HG03108 (cell line): ENCODE data around the gene PRKAR2B.
"Not testable (repeated sequence)": the region's sequence is repeated elsewhere in the genome, so short reads cannot be mapped to it uniquely, and the experiment has no call there.

Experiments used
- ATAC-seq: cut with Tn5 transposase; IDR thresholded peaks from one replicate; pipeline ENCODE4 v1.9.1; 2021; ENCODE audit warnings: moderate library complexity; ENCODE audit not compliant: unreplicated experiment

PRKAR2B gene

DNA sequence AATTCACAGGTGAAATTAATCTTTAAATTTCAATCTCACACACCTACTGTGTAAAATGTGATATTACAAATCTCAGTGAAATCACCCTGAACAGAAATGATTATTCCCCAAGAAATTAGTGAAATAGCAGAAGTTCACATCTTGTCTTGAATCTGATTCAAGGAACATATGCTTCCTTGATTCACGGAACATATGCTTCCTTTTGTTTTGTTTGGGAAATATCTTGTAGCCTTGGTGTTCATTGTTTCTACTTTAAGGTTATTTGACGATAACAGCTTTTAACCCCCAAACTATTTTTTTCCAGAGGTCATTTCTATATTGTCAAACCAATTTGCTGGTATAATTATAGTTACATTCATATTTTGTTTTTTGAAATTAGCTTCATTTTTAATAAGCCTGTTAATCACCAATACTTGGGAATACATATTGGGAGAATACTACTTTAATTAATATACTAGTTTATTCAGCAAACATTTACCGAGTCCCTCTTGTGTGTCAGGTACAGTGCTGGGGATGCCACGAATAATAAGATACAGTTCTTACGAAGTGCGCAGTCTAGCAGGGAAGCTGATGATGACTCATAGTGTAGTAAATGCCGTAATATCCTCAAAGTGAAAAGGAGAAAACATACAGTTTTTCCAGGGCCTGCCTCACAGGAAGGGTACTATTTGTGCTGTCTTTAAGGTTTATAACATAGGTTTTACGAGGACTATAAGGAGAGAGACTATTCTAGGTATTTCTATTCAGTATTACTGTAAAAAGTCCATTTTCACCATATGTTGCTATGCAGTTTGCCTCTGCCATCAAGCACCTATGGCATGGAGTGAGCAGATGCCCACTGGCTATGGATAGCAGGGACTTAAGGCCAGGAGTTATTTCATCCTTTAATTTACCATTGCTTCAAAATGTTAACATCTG lies 32.5 kb downstream of the PRKAR2B start:
- no peak for ATAC-seq

DNA sequence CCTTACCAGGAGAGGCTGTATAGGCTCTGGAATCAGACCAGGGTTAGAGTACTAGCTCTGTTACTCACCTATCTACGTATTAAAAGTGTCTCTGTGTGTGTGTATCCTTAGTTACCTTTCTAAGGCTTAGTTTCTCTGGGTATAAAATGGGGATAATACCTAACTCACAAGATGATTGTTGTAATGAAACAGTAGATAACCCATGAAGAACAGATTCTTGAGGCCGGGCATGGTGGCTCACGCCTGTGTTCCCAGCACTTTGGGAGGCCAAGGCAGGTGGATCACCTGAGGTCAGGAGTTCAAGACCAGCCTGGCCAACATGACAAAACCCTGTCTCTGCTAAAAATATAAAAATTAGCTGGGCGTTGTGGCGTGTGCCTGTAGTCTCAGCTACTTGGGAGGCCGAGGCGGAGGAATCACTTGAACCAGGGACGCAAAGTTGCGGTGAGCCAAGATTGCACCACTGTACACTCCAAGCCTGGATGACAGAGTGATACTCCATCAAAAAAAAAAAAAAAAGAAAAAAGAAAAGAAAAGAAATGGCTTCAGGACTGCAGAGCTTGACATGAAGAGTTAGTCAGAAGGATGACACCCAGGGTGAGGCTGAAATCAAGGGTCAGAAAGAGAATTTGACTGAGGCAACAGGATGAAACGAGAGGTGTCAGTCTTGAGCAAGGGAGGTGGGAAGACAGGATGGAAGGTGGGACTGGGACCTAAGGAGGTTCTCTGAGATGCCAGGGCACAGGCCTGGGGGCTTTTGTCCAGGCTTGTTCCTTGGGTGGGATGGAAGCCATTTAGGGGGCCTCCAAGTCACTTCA lies 33.4 kb downstream of the PRKAR2B start:
- no peak for ATAC-seq

DNA sequence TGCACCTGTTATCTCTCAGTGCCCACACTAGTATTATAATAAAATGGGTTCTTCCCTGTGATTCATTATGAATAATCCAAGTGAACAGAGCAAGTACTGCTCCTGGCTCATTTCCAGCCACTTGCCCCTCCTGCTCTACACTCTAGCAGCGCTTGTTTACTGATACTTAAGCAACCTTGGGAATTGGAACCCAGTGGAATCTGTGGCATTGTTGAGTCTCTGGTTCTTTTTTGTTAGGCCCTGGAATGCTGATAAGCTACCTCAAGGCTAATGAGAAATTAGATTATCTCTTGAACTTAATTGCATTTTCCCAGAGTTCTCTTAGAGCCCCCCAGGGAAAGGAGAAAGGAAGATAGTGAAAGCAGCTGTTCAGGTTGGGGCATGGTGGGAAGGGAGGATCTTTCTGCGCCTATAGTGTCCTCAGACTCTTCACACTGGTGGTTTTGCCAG lies 34.0 kb downstream of the PRKAR2B start:
- ATAC-seq = no peak

DNA sequence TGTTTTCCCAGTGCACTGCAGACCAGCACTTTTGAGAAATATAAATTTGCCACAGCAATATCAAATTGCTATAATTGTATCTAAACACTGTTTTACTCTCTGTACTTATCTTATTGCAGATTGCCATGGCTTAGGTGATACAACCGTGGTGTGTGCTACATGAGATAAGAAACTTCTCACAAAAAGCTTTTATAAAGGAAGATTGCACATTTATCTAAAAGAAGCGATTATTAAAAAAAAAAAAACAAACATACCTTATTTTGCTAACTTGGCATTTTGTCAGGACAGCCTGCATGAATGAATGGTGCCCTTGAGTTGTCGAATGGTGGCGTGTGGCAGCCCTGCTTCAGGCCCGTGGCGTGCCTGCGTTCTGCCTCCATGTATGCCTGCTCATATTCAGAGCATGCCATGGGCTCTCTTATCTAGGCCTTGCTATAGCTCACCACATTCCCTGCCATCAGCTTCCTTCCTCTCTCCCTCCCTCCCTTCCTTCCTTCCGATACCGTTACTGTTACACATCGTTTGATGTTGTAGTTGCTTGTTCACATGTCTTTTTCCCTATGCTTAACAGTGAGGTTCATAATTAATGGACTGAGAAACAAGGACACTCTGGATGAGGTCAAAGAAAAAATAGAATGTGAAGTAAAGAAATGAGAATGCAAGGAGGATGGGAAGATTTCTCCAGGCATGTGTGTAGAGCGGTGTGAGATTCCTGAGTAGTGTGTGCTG lies 34.9 kb downstream of the PRKAR2B start:
- ATAC-seq = no peak

DNA sequence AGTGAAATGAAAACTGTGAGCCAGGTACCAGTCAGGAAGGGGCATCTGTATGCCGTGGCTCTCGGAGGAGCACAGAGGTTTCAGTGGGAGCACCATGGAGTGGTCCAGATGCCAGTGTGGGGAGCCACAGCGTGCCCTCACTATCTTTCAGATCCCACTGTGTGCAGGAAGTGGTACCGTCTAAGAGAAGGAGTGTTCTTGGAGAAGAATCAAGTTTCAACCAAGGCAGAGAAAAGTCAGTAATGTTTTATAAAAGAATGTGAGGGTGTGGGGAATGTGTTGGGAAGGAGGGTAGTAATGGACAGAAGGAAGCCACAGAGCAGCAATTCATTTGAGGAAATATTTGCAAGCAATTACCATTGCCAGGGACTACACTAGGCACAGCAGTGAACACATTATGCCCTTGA lies 35.6 kb downstream of the PRKAR2B start:
- no peak for ATAC-seq

DNA sequence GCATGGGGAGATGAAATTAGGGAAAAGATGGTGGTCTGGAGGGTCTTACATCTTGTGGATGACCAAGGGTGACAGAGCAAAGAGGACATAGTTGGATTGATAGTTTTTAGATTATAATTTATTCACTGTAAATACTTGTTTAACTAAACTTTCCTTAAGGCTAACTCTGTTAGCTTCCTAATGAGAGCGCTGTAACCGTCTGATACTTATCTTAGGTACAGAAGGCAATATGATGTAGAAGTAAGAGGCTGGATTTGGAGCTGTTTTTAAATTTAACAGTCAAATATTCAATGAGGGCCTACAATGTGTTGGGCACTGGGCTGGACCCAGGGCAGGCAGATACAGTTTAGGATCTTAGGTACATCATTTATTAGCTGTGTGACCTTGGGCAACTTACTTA lies 36.0 kb downstream of the PRKAR2B start:
- ATAC-seq = no peak

DNA sequence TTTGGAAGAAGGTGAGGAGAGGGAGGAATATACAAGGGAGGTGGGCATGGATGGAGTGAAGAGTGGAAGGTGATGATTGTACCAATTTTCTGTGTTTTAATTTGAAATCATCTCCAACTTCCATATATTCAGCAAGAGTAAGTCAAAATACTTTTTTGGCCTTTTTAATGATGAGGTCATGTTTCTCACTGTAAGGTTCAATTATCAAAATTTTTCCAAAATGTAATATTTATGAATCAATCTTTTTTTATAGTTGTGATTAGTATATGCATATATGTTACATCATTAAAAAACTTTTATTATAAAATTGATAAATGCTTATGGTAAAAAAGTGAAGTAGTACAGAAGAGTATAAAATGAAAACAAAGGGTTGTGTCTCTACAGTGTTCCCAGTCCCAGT lies 40.7 kb downstream of the PRKAR2B start:
- no peak for ATAC-seq

DNA sequence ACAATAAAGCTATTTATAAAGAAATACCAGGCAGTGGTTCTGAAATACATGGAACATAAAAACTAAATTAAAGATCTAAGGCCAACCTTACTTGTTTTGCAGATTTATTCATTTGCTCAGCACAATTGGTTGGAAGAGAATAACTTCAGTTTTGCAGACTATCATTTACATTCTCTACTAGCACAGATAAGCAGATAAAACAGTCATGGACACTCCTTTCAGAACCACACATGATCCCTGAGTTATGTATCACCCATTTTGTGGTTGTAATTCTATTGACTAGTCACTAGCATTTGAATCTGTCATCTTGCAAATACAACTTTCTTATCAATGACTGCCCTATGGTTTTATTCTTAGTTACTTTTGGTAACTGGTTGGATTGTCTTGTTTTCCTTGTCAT lies 45.1 kb downstream of the PRKAR2B start:
- no peak for ATAC-seq

DNA sequence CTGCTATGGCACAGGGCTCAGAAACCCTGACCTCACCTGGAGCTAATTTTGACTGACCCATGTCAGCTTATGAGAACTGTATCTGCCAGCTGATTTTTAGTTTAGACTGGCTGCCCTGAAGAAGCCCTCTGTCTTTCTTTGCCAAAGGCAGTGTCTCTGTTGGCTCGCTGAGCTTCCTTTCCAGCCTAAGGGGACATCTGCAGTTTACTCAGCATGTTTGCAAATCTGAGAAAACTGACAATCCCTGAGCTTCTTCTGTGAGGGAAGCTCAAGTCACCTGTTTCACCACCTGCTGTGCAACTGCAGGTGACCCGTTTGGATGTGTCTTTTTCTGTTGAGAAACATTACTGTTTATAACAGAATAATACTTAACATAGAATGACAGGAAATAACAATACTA lies 46.0 kb downstream of the PRKAR2B start:
- no peak for ATAC-seq

DNA sequence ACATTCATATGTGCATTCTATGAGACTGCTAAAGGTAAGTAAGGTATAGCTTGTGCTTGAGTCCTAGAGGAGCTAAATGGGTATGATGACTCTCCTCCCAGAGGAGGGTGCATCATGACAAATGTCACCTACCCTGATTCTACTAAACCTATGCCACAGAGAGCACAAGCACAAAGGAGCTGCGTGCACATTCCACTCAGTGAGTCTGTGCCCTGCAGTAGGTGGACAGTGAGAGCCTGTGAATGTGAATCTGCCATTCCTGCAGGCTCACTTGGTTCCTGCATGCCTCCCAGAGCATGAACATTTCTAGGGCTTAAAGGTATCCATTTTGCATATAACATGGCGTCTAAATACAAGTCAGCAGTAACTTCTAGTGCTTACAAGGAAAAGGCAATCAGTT lies 46.8 kb downstream of the PRKAR2B start:
- no peak for ATAC-seq

DNA sequence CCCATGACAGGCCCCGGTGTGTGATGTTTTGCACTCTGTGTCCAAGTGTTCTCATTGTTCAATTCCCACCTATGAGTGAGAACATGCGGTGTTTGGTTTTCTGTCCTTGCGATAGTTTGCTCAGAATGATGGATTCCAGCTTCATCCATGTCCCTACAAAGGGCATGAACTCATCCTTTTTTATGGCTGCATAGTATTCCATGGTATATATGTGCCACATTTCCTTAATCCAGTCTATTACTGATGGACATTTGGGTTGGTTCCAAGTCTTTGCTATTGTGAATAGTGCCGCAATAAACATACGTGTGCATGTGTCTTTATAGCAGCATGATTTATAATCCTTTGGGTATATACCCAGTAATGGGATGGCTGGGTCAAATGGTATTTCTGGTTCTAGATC lies 49.2 kb downstream of the PRKAR2B start:
- ATAC-seq = not testable (repeated sequence)

DNA sequence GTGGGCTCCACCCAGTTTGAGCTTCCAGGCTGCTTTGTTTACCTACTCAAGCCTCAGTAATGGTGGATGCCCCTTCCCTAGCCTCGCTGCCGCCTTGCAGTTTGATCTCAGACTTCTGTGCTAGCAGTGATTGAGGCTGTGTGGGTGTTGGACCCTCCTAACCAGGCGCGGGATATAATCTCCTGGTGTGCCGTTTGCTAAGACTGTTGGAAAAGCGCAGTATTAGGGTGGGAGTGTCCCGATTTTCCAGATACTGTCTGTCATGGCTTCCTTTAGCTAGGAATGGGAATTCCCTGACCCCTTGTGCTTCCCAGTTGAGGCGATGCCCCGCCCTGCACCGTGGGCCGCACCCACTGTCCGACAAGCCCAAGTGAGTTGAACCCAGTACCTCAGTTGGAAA lies 54.6 kb downstream of the PRKAR2B start:
- ATAC-seq = not testable (repeated sequence)

DNA sequence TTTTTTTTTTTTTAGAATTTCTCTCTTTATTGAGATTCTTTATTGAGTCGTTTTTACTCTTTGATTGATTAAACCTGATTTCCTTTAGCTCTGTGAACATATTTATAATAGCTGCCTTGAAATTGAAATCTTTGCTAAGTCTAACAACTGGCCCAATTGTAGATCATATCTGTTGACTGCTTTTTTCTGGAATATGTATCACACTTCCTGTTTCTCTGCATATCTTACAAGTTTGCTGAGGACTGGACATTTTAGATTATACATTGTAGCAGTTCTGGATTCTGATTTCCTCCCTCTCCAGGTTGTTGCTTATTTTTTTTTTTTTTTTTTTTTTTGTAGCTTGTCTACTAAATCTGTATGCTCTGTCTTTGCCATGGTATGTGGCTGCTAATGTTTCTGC lies 56.3 kb downstream of the PRKAR2B start:
- ATAC-seq = no peak

DNA sequence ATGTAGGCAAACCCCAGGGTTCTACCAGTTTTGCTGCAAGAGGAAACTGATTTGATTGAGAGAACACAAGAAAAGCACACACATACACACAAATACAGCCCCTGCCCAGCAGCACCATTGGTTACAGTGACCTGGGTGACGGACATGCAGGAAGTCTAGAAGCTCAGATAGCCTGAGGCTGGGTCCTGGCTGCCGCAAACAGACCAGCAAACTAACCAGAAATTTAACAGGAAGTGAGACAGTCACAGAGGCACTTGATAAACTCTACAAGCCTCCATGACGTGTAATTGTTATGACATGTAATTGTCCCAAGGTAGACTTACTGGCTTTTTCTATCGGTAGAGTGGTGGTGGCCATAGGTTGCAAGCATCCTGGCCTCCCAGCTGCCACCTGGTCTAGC lies 58.9 kb downstream of the PRKAR2B start:
- ATAC-seq = no peak

DNA sequence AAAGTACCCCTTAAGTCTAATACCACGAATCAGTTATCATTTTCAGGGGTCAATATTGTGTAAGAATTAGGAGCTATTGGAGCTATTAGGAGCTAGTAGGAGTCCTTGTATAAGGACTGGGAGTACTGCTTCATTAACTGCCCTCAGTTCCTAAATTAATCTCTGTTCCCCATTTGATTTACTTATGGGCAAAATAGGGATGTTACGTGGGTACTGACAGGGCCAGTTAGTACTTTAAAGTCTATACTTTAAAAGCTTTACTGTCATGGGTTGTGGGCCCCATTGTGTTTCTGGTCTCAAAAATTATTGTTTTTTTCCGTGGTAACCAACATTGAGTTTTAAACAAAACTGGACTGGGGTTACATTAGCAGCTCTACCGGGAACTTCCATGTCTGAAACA lies 60.3 kb downstream of the PRKAR2B start:
- no peak for ATAC-seq

DNA sequence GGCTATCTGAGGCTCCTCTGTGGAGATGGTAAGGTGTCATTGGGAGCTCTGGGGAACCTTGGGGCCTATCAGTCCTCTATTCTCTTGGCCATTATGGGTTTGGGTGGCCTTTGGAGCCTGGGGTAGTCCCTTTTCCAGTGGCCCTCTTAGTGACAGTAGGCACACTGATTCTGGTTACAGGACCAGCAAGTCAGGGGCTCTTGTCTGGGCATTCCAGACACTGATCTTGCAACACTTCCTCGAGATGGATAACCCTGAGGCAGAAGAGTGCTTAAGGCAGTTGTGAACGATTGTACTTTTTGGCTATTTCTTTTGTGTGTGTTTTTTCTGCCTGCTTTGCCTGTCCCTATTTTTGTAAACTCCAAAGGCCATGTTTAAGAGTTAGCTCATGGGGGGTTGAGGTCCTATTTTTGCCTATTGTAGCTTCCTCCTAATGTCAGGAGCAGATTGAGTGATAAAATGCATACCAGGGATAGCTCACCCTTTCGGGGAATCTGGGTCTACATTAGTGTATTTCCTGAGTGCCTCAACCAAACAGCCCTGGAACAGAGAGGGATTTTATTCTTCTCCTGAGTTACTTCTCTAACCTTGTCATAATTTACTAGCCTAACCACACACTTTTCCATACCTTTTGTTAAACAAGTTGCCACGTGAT lies 61.2 kb downstream of the PRKAR2B start:
- ATAC-seq = no peak

DNA sequence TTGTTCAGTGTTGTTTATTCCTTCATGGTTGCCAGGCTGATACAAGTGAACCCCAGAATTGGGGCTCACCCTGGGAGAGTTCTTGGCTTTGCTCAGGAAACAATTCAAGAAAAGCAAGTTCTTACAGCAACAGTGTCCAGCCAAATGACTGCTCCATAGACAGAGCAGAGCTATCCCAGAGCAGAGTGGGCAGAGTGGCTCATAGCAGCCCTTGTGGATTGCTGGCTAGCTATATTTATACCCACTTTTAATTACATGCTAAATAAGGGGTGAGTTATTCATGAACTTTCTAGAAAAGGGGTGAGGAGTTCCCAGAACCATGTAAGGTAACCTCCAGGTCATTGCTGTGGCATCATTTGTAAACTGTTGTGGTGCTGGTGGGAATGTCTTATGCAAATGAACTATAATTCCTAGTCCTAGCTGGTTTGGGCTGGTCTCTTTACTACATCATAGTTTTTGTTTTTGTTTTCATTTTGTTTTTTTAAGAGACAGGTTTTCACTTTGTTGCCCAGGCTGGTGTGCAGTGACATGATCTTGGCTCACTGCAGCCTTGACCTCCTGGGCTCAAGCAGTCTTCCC lies 64.4 kb downstream of the PRKAR2B start:
- ATAC-seq = no peak

DNA sequence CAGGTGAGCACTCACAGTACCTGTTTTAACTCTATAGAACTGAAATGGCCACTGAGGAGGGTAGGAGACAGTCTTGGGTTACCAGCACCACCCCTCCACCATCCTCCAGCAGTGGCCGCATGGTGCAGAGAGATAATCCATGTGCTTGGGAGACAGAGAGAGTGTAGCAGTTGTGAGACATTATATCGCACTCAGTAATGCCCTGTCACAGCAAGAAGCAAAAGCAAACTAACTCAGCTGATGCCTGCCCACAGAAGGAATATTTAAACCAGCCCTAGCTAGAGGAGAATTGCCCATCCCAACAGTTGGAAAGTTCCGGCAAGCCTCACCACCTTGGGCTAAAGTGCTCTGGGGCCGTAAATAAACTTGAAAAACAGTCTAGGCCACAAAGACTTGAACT lies 65.5 kb downstream of the PRKAR2B start:
- ATAC-seq = no peak

DNA sequence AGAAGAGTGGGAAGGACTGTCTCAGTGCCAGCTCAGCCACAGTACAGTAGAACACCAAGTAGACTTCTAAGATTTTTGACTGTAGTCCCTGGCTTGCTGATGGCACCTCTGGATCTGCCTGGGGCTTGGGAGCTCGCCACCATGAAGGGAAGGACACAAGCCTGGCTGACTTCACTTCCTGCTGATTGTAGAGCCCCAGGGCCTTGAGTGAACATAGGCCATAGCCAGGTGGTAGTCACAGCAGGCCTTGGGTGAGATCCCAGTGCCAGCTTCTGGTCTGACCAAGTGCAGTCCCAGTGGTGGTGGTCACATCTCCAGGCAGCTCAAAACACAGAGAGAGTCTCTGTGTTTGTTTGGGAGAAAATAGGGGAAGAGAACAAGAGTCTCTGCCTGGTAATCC lies 66.7 kb downstream of the PRKAR2B start:
- no peak for ATAC-seq

DNA sequence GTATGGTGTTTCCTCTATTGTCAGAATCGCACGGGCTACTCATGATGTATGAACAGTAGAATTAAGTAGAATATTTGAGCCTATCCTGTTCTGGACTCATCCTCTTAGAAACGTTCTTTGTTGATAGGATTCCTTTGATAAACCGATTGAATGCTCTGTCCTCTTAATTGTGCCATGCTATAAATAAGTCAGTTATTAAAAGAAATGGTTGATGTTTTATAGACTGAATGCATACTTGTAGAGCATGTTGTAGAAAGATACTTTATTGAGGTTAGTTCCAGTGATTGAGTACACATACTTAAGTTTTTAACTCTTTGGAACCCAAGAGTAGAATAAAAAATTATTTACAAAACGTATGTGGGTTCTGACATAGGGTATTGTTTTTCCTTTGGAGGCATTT lies 69.4 kb downstream of the PRKAR2B start:
- ATAC-seq = no peak

DNA sequence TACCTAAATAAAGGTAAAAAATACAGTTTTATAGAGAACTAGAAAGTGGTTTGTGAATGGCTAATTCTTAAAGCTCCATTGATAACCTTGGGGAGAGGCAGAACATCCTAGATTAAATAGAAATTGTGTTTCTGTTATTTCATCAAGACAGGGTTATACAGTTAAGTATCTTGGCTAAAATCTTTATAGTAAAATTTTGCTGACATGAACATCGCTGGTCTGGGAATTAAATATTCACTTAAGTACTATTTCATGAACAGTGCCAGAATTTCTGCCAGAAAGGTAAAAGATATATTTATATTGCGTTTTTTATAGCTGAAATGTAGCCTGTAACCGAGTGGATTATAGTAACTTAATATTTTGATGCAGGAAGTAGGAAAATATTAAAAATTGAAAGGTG lies 70.6 kb downstream of the PRKAR2B start:
- no peak for ATAC-seq
